Caco-2 (cell line): ENCODE data around the gene CADPS2. TPM values are rescaled to one million over a fixed set of nuclear protein-coding genes. Genes with fewer than 3 reads are reported as not detected.

Source experiments
- BruUV-seq: library from RNA; stranded (reverse); fragments of 400-500 nt; replicated peaks from 2 replicates; lab custom pipeline; 2021; lab: Mats Ljungman, UMichigan
- CTCF ChIA-PET: fragments of 300-600 bp; sonication (Branson Sonifier 250); formaldehyde crosslinking; loops from one replicate; lab custom pipeline; 2022; ENCODE audit warnings: antibody characterized with exemption; lab: Charles Lee
- POLR2A ChIA-PET: fragments of 300-600 bp; sonication (Branson Sonifier 250); formaldehyde crosslinking; loops from one replicate; lab custom pipeline; 2022; ENCODE audit warnings: antibody characterized with exemption; lab: Charles Lee
- DNase-seq, 2 experiments: peaks; one replicate each; pipeline versions ENCODE4 v3.0.0 to v3.0.0-alpha.2; 2020 to 2022
- H3K27me3 ChIP-seq: replicated peaks from 2 replicates; pipeline ENCODE4 v1.6.0; 2011; ENCODE audit warnings: low read length; ENCODE audit not compliant: control insufficient read depth, insufficient read depth
- H3K36me3 ChIP-seq: 2 replicates; pipeline ENCODE4 v1.5.1; 2011; ENCODE audit warnings: low read length; ENCODE audit not compliant: control insufficient read depth, insufficient read depth
- H3K4me1 ChIP-seq: fragments of 250-450 bp; sonication (Bioruptor Pico); 2 replicates; pipeline ENCODE4 v1.5.1; 2020; ENCODE audit warnings: mild to moderate bottlenecking
- H3K4me3 ChIP-seq: 2 replicates; pipeline ENCODE4 v1.5.1; 2011; ENCODE audit warnings: low read depth, mild to moderate bottlenecking, control low read depth, low read length
- H3K9me3 ChIP-seq: fragments of 250-450 bp; sonication (Bioruptor Pico); 2 replicates; pipeline ENCODE4 v1.5.1; 2020; ENCODE audit warnings: mild to moderate bottlenecking, moderate library complexity
- H3K27ac Mint-ChIP-seq: one replicate; pipeline ENCODE4 v1.8.0; 2022; ENCODE audit warnings: mixed read lengths; ENCODE audit not compliant: unreplicated experiment
- H3K27me3 Mint-ChIP-seq: one replicate; pipeline ENCODE4 v1.8.0; 2022; ENCODE audit warnings: mixed read lengths; ENCODE audit not compliant: insufficient read depth, unreplicated experiment
- H3K36me3 Mint-ChIP-seq: one replicate; pipeline ENCODE4 v1.8.0; 2022; ENCODE audit warnings: mild to moderate bottlenecking, mixed read lengths; ENCODE audit not compliant: insufficient read depth, unreplicated experiment
- H3K4me1 Mint-ChIP-seq: one replicate; pipeline ENCODE4 v1.8.0; 2022; ENCODE audit warnings: low read depth, mixed read lengths; ENCODE audit not compliant: unreplicated experiment
- H3K4me3 Mint-ChIP-seq: one replicate; pipeline ENCODE4 v1.8.0; 2022; ENCODE audit warnings: mild to moderate bottlenecking, moderate library complexity, mixed read lengths; ENCODE audit not compliant: unreplicated experiment
- H3K9me3 Mint-ChIP-seq: one replicate; pipeline ENCODE4 v1.8.0; 2022; ENCODE audit warnings: mixed read lengths; ENCODE audit not compliant: unreplicated experiment
- intact Hi-C: fragments of 100-400 bp; cut with micrococcal nuclease; formaldehyde crosslinking; loops from one replicate; pipeline ENCODE4 v1.10.0; 2022; ENCODE audit not compliant: unreplicated experiment
- total RNA-seq: library from RNA; stranded (reverse); gene quantifications from 2 replicates; pipeline ENCODE4 v1.2.3, GENCODE V29; 2022
- TF ChIP-seq, protein P1 (sequence below), 2 experiments: fragments of 200-600 bp in 1 of 2; IDR thresholded peaks; 1 replicate in 1 of 2; 2 replicates in 1 of 2; pipeline versions ENCODE4 v1.5.1 to v1.8.0; 2011 to 2022; ENCODE audit warnings: antibody characterized with exemption in 1 of 2, control low read depth in 1 of 2, inconsistent platforms in 1 of 2, low read depth in 1 of 2, low read length in 1 of 2, mild to moderate bottlenecking in 1 of 2, moderate library complexity in 1 of 2; ENCODE audit not compliant: insufficient read depth in 1 of 2, severe bottlenecking in 1 of 2, unreplicated experiment in 1 of 2

Gene CADPS2
- total RNA-seq, 1 experiment from 2014 or later, result 2.7 TPM

DNA sequence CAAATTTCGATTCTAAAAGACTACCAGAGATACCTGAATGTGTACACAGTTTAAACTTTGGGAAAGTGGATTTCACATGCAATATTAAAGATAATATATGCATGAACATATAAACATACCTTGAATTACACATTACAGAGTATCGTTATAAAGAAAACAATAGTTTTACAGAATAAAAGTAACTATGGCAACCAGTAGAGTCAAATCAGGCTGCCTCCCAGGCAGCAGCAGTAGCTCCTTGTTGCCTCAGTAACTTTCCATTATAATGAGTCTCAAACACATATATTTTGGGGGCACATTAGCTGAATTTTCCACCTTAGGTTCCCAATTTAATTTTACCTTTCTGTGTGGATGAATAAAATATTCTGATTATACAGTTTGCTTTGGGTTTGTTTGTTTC, 417.3 kb downstream of the CADPS2 start:
- DNase-seq, result no peak
- H3K36me3 Mint-ChIP-seq, result no peaks in the 10 kb centered on the region
- H3K4me3 Mint-ChIP-seq, result no peak overlapping the region
- no TSS peak for BruUV-seq
- H3K4me3 ChIP-seq, result no peak overlapping the region
- no peaks in the 10 kb centered on the region for H3K4me1 Mint-ChIP-seq
- no peak overlapping the region for H3K27ac Mint-ChIP-seq
- no peaks in the 10 kb centered on the region for H3K27me3 ChIP-seq
- H3K27me3 Mint-ChIP-seq, result peaks cover 6% of the 10 kb centered on the region
- H3K4me1 ChIP-seq, result no peaks in the 10 kb centered on the region
- intact Hi-C loops, result no loop called here
- TF ChIP-seq, protein P1, sequence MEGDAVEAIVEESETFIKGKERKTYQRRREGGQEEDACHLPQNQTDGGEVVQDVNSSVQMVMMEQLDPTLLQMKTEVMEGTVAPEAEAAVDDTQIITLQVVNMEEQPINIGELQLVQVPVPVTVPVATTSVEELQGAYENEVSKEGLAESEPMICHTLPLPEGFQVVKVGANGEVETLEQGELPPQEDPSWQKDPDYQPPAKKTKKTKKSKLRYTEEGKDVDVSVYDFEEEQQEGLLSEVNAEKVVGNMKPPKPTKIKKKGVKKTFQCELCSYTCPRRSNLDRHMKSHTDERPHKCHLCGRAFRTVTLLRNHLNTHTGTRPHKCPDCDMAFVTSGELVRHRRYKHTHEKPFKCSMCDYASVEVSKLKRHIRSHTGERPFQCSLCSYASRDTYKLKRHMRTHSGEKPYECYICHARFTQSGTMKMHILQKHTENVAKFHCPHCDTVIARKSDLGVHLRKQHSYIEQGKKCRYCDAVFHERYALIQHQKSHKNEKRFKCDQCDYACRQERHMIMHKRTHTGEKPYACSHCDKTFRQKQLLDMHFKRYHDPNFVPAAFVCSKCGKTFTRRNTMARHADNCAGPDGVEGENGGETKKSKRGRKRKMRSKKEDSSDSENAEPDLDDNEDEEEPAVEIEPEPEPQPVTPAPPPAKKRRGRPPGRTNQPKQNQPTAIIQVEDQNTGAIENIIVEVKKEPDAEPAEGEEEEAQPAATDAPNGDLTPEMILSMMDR (IDR thresholded peaks at IDR 0.05; ENCODE audit: insufficient read depth in 1 of 2, low read depth in 1 of 2, low read length in 1 of 2, severe bottlenecking in 1 of 2, unreplicated experiment in 1 of 2), result no peak
- POLR2A ChIA-PET, result no interaction called here
- no peaks in the 10 kb centered on the region for H3K9me3 Mint-ChIP-seq
- CTCF ChIA-PET, result no interaction called here
- H3K9me3 ChIP-seq, result no peaks in the 10 kb centered on the region
- no peaks in the 10 kb centered on the region for H3K36me3 ChIP-seq

DNA sequence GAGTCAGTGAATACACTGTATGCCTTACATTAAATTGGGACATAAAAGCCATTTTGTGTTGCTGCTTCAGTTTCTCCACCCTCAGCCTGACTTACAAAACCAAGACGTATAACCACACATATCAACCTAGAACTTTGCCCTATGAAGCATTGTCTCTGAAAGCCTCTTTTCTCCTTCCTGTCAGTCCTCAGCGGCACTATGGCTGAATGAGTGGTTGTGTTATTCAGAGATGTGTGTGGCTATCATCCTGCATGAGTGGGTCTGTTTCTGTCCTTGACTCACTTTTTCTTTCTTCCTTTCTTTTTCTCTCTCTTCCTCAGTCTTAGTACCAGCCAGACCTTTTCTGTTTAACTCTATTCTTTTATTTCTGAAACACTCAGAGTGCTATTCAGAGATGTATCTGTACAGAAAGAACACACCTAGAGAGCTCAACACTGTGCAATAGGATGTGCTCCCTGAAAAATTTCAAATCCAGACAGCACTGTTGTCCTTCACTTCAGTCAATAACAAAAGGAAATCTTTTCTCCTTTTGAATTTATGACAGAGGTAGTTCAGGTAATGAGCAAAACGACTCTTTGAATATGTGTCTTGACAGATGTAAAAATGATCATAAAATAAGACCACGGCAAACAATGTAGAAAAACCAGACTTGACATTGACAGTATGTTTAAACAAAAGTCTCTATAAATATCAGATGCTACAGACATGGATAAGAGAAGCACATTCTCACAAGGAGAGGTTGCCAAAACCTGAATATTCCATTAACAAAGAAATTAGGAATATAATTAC, 418.4 kb downstream of the CADPS2 start:
- no peaks in the 10 kb centered on the region for H3K36me3 ChIP-seq
- H3K4me3 ChIP-seq, result no peak overlapping the region
- POLR2A ChIA-PET, result no interaction called here
- Mint-ChIP-seq H3K4me1 (no peaks in the 10 kb centered on the region), H3K9me3 (no peaks in the 10 kb centered on the region), H3K4me3 (no peak overlapping the region), H3K36me3 (no peaks in the 10 kb centered on the region), H3K27ac (no peak overlapping the region), H3K27me3 (peaks cover 6% of the 10 kb centered on the region)
- no peak for DNase-seq
- no peaks in the 10 kb centered on the region for H3K4me1 ChIP-seq
- intact Hi-C loops, result no loop called here
- CTCF ChIA-PET, result no interaction called here
- BruUV-seq, result no TSS peak
- H3K27me3 ChIP-seq, result no peaks in the 10 kb centered on the region
- no peaks in the 10 kb centered on the region for H3K9me3 ChIP-seq
- TF ChIP-seq, protein P1 (IDR thresholded peaks at IDR 0.05; ENCODE audit: insufficient read depth in 1 of 2, low read depth in 1 of 2, low read length in 1 of 2, severe bottlenecking in 1 of 2, unreplicated experiment in 1 of 2), result no peak

DNA sequence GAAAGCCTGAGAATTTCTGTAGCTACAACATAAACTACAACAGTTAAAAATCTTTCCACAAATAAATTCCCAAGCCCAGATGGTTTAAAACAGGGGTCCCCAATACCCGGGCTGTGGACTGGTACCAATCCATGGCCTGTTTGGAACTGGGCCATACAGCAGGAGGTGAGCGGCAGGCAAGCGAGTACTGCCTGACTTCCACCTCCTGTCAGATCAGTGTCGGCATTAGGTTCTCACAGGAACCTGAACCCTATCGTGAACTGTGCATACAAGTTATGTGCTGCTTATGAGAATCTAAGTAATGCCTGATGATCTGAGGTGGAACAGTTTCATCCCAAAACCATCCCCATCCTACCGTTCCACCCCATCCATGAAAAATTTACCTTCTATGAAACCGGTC, 421.0 kb downstream of the CADPS2 start:
- Histone ChIP-seq H3K4me1 (no peaks in the 10 kb centered on the region), H3K27me3 (no peaks in the 10 kb centered on the region), H3K9me3 (no peaks in the 10 kb centered on the region), H3K4me3 (no peak overlapping the region), H3K36me3 (no peaks in the 10 kb centered on the region)
- POLR2A ChIA-PET, result no interaction called here
- H3K4me3 Mint-ChIP-seq, result no peak overlapping the region
- intact Hi-C loops, result no loop called here
- no peaks in the 10 kb centered on the region for H3K4me1 Mint-ChIP-seq
- H3K36me3 Mint-ChIP-seq, result no peaks in the 10 kb centered on the region
- TF ChIP-seq, protein P1 (IDR thresholded peaks at IDR 0.05; ENCODE audit: insufficient read depth in 1 of 2, low read depth in 1 of 2, low read length in 1 of 2, severe bottlenecking in 1 of 2, unreplicated experiment in 1 of 2), result no peak
- no peak overlapping the region for H3K27ac Mint-ChIP-seq
- H3K27me3 Mint-ChIP-seq, result peaks cover 6% of the 10 kb centered on the region
- DNase-seq, result no peak
- CTCF ChIA-PET, result no interaction called here
- no TSS peak for BruUV-seq
- H3K9me3 Mint-ChIP-seq, result no peaks in the 10 kb centered on the region
